Middle frontal gyrus (tissue), 1 donor: ENCODE measurements around the gene BRD3OS.
"Not testable (repeated sequence)": the region's sequence is repeated elsewhere in the genome, so short reads cannot be mapped to it uniquely, and the experiment has no call there.

Experiments
- DNase-seq: peaks from one replicate; pipeline ENCODE4 v3.0.0-alpha.2; 2015; ENCODE audit warnings: low spot score; ENCODE audit errors: extremely low spot score

Gene BRD3OS

DNA sequence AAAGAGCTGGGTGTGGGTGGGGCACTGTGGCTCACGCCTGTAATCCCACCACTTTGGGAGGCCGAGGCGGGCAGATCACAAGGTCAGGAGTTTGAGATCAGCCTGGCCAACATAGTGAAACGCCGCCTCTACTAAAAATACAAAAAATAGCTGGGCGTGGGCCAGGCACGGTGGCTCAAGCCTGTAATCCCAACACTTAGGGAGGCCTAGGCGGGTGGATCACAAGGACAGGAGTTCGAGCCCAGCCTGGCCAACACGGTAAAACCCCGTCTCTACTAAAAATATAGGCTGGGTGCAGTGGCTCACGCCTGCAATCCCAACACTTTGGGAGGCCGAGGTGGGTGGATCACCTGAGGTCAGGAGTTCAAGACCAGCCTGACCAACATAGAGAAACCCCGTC lies 36.5 kb upstream of the BRD3OS start:
- not testable (repeated sequence) for DNase-seq

DNA sequence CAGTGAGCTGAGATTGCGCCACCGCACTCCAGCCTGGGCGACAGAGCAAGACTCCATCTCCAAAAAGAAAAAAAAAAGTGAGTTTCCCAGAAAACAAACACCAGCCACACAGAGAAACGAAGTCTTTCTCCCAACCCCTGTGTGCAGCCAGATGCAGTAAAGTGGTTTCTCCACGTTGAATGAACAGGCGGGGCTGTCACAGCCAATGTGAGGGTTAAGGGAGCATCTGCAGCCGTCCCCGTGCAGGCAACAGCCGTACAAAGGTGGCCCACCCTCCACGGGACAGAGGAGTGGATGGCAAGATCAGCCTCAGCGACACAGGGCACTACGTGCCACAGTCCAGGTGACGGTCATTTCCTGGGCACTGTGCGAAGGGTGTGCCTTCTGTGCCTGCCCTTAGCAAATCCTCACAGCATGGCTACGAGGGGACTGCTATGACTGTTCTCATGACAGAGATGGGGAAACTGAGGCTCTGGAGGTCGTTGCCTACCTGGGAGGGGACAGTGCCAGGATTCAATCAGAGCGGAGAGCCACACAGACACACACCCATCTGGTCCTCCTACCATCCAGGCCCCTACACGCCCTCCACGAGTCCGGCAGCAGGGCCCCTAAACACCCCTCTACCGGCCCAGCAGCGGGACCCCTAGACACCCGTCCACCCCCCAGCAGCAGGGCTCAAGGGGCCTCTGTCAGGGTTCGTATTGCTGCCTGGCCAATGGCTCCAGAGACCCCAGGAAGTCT lies 35.5 kb upstream of the BRD3OS start:
- no peak for DNase-seq

DNA sequence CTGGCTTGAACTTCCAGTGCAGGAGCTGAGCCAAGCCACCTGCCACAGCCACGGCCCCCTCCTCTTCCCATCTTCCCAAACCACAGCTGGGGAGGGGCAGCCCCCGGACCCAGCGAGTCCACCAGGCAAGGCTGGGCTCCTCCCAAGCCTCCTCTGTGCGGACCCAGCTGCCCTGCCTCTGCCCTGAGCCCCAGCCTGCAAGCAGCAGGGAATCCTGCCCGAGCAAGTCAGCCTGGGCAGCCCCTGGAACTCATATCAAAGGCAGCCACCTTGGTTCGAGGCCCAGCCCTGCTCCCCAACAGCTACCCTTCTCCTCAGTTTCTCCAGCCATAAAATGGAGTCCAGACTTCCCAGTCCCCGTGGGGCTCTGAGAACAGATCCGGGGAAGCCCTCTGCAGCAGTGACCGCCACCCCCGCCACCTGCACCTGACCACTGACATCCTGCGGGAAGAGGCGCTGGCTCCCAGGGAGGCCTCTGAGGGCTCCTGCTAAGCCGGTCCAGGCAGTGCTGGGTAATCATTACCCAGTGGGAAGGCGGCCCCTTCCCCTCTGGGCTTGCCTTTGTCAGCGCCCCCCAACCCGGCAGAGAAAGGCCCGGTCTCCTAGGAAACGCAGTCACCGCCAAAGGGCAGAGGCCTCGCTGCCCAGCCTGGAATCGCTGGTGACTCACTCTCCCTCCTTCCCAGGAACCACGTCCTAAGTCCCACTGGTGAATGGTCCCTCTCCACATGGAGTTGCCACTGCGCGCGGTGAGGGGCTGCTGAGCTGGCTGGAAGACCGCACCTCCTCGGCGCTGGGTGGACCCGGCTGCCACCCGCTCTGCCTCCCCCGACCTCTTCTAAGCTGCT lies 34.7 kb upstream of the BRD3OS start:
- DNase-seq: no peak

DNA sequence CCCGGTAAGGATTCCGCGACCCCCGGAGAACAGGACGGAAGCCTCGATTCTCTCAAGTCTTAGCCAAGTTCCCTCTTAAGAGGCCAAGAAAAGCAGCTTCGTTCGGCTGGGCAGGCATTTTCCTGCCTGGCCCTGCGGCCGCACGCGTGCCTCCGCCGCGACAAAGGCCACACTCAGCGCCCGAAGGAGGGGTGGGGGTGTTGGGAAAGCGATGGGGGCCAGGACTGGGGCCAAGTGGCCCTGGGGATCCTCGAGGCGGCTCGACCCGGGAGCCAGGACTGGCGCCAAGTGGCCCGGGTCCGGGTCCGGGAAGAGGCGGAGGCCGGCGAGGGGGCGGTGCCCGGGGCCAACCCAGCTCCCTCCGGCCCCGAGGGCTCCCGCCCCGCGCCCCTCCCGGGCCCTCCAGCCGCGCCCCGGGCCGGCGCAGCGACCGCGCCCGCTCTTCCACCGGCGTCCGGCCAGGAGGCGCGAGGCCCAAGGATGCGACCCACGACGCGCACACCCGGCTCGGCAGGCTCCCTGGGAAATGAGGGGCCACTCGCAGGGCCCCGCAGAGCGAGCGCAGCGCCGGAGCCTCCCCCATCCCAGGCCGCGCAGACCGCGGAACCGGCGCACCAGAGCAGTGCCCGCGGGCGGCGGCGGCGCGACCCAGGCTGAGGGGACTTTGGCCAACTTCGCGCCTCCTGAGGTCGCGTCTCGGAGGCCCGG lies 33.9 kb upstream of the BRD3OS start:
- no peak for DNase-seq

DNA sequence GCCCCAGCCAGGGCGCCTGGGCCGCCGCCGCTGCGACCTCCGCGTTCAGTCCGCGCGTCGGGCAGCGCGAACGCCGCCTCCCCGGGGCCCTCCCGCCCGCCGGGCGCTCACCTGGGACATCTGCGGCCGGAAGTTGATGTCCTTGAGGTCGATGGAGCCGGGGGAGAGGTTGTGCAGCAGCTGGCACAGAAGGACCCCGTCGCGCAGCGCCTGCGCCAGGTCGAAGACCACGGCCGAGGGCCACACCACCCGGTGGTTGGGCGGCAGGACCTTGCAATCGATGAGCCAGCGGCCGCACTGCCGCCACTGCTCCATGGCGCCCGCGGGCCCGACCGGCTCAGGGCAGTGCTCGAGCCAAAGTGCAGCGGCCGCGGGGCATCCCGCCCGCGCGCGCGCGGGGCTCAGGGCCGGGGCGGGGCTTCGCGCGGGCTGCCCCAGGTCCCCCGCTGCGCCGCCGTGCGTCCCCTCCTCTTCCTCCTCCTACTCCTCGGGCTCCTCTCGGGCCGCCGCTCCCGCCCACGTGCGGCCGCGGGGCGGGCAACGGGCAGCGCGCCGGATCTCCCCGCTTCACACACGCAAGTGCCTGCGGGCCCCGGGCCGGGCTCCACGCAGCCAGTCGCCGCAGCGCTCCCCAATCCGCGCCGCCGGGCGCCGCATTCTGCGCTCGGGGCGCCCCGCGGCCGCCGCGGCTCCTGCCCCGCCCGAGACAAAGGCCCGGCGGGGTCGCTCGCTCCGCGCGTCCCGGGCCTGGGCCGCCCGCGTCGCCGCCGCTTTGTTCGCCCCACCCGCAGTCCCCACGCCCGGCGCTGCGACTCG lies 33.1 kb upstream of the BRD3OS start, which contains the start of gene VAV2:
VAV2 (minus strand) TSS at position 361 of the 816 bp plus-strand sequence; CDS start at position 315, 46 bp downstream.
- DNase-seq: no peak

DNA sequence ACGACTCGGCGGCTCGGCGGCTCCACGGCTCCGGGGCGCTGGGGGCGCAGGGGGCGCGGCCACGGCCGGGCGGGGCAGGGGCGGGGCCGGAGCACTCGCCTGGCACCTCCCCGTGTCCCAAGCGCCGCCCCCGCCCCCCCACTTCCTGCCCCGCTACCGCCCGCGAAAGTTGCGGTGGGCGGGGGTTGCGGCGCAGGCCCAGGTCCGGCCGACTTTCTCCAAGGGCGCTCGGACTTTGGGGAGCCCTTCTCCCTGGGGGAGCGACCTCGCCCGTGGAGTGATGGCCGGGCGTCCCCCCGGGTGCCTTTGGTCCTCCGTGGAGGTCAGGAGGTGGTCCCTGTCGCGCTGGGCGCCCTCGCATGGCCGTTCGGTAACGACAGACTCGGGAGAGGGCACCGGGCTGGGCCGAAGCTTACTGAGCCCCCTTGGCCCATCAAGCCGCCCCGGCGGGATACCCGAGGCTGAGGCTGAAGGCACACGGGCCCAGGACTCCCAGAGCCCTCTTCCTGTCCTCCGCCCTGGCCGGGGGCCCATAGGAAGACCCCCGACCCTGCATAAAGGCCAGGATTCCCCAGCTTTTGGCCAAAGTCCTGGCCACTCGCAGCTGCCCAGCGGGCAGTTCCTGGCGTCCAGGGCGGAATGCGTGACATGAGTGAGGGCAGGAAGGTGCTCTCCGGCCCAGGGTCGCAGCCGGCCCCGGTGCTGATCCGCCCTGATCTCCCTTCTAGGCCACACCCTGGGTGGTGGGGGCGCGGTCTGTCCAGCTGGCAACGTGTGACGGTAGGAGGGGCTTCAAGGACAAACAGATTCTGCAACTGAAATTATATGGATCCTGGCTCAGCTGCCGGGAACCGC lies 32.3 kb upstream of the BRD3OS start:
- no peak for DNase-seq

DNA sequence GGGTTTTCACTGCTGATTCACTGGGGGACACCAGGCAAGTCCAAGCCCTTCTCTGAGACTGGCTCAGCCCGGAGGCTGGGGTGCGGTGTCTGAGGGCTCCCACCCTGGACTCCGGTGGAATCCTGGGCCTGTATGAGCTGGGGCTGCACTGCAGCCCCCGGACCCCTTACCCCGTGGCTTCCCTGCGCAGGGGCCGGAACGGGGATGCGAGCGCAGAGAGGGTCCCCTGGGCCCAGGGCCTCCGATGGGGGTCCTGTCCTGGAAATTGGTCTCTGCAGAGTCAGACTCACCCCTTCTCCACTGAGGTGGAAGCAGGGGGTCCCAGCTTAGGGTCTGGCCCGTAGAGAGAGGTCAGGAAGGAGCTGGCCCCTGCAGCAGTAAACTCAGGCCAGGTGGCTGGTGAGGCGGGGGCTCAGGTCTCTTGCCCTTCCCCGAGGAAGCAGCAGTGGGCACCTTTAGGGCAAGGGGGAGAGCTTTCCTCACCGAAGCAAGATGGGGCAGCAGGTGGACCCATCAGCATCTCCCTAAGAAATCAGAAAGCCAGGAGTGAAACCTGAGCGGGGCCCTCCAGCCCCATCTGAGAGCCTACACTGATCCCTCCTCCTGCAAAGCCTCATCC lies 31.5 kb upstream of the BRD3OS start:
- no peak for DNase-seq

DNA sequence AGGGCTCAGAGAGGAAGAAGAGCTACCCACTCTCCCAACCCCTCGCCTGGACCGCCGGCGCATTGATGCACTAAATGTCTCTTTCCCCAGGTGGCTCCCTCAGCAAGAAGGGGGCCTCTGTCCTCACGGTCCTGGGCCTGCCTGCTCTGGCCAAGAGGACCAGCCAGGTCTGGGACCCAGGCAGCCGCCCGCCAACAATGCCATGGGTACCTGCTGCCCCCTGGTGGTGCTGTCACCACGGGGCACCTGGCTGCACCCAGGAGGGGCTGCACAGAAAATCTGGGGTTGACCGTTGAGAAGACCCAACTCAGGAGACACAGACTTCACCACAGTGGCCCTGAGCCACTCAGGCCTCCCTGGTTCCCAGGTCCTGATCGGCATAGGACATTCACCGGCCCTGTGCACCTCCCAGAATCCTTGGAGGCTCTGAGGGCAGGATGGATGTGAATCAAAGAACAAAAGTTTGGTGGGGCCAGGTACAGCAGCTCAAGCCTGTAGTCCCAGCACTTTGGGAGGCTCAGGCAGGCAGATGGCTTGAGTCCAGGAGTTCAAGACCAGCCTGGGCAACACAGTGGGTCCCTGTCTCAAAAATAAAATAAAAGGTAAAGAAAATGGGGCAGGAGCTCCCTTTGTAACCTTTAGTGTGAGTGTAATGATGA lies 30.8 kb upstream of the BRD3OS start:
- peak; percentile 50 for DNase-seq

DNA sequence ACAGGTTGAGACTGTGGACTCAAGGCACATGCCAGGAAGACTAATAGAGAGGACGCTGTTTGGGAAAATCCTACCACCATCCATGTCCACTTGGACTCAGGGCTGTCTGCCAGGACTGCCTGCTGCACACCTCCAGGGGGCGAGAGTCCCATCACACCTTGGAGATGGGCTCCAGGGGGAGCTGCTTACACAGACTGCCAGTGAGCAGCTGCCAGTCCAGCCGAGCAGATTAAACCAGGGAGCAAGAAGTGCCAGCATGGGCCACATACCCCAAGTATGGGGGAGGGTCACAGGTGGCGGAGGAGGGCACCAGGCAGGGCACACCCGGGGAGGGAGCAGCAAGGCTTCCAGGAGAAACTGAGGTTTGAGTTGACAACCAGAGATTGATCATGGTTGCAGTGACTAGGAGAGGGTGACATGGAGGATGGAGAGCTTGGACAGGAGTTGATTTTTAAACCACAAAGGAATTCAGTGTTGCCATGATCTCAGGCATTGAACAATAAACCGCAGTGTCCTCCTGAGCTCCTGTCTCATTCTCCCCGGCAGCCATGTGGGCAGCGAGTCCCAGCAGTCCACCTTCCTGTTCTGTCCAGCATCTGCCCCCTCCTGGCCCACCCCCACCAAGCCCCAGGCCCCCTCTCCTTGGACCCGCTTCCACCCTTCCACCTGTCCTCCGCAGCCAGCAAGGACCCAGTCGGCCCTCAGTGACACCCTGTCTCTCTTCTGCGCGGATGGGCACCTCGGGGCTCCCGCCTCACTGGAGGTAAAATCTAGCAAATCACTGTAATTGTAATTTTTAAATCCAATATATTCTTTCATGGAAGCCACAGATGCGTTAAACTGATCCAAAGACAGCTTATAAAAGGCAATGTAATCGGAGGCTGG lies 30.0 kb upstream of the BRD3OS start:
- no peak for DNase-seq

DNA sequence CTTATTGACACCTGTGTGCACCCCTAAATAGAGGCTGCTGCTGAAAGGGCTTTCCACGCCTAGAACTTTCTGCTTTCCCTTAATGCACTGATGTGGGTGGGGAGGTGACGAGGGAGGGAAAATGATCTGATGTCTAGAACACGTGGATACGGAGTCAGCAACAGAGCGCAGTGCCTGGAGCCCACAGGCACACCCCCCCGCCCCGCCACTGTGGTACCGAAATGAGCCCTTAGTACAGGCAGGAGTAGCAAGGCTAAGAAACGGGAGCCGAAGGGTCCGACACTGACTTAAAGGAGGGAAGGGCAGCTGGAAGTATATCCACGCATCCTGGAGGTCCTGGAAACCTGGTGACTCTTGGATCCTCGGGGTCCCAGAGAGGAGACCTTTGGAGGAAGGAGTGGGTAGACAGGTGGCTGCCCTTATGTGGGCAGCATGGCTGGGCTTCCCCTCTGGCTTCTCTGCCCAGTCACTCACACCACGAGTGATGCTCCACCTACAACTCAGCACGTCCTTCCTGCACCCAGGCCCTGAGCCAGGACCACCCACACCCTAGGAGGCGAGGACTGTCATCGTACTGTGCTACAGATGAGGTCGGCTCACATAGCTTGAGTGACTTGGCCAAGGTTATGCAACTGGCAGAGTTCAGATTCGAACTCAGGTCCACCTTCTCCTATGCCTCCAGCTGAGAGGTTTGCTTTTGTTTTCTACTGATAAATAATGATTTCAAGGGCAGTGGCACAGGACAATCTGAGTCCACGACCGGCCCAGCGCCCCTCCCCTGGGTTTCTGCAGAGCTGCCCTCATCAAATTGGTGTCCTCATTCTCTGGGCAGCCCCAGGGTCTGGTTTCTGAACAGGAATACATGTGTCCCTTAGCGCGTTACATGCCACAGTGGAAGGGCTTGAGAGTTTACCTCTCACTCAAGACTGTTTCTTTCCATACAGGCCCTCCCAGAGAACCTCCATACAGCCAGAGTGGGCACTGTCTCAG lies 28.5 kb upstream of the BRD3OS start:
- no peak for DNase-seq

DNA sequence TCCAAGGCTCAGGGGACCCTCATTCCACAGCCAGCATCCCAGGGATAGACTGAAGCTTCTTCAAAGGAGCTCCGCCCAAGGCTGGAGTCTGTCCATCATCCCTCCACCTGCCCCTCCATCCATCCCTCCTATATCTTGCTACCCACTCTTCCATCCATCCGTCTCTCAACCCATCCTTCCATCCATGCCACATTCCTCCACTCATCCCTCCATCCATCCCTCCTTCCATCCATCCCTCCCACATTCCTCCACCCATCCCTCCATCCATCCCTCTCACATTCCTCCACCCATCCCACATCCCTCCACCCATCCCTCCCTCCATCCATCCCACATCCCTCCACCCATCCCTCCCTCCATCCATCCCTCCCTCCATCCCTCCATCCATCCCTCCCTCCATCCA lies 27.7 kb upstream of the BRD3OS start:
- no peak for DNase-seq

DNA sequence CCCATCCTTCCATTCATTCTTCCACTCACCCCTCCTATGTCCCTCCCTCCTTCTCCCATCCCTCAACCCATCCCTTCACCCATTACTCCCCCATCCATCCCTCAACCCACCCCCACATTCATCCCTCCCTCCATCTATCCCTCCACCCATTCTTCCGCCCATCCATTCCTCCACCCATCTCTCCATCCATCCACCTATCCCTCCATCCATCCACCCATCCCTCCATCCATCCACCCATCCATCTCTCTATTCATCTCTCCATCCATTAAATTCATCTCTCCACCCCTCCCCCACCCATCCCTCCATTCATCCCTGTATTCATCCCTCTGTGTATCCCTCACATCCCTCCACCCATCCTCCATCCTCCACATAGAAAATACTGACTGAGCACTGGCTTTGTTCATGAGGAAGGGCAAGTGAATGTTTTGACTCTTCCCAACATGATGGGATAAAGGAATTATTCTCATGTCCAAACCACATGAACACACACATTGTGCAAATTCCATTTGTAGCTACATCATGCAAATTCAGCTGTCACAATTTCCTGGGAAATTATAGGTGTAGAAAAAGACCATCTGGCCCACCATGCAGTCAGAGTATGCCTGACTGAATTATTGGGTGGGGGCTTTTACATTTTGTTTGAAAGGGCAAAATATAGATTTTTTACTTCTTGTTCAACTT lies 26.2 kb upstream of the BRD3OS start:
- DNase-seq: no peak

DNA sequence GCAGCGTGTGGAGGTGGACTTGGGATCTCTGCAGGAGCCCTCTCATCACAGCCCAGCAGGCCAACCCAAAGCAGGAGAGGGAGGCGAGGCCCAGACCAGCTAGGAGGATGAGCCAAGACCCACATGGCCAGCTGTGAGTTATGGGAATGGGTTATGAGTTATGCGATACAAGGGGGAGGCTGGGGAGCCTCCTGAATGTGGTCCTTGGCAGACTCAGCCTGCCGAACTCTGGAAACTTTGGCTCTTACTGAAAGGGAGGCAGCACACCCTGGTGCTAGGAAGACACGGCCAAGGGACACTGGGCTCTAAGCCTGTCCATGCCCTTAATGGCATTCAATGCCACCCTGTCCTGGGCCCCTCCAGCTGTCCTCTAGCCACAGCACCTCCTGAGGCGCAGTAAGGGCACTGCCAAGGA lies 25.4 kb upstream of the BRD3OS start:
- no peak for DNase-seq

DNA sequence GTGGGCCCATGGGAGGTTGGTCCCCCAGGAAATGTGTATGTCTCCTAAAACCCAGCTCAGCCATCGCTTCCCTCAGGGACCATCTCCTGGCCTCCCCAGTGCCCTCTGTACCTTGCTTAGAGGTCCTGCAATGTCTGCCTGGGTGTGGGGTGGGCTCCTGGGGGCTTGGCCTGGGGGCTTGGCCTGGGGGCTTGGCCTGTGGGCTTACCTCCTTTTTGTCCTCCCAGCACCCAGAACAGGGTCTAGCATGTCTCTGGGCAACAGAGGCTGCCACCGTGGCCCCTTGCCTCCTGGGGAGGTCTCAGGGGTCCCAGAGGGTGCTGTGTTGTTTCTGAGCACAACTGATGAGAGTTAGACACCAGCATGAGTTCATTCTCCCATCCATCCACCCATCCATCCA lies 22.5 kb upstream of the BRD3OS start:
- DNase-seq: no peak

DNA sequence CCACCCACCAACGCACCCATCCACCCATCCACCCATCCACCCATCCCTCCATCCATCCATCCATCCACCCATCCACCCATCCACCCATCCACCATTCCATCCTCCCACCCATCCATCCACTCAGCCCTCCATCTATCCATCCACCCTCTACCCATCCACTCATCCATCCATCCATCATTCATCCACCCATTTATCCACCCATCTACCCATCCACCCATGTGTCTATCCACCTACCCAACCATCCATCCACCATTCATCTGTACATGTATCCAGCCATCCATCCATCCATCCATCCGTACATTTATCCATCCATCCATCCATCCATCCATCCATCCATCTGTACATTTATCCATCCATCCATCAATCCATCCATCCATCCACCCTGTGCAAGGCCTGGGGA lies 22.0 kb upstream of the BRD3OS start:
- DNase-seq: no peak

DNA sequence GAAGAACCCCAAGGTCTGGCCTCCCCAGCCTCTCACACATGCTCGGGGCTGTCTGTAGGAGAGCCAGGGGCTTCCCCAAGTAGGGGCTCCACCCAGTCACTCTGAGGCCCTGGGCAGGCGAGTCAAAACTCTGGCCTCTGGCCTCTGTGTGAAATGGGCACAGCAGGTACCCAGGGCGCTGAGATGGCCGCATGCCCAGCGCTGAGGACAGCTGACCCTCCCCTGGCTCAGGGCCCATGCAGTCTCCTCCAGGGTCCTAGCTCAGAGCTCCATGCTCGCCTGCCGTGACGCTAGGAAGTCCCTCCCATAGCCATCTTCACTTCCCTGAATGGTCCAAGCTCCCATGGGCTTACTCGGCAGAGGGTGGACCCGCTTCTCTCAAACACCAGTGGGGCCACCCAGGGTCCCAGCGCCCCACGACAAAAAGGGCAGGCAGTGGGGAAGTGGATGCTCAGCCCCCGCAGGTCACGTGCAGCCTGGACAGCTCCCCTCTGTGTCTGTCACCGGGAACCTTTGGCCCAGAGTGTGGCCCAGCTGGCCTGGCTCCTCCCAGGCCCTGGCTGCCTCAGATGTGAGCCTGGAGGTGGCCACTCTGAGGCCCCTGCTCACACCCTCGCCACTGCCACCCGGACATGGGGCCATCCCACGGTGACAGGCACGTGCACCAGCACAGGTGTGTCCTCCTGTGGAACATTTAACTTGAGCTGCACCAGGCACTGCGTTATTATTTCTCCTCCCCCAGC lies 21.0 kb upstream of the BRD3OS start:
- DNase-seq: no peak
